GM18505 (cell line): ENCODE results near the gene TCHHL1.
A peak's percentile ranks its signal among the peaks of the same experiment; 100 is the strongest.

Experiments
- ATAC-seq: cut with Tn5 transposase; IDR thresholded peaks from one replicate; pipeline ENCODE4 v1.9.1; 2021; ENCODE audit not compliant: unreplicated experiment
- POLR2A ChIP-seq: IDR thresholded peaks from 4 replicates; pipeline ENCODE4 v1.6.1; 2011; ENCODE audit warnings: borderline replicate concordance; ENCODE audit not compliant: insufficient read depth, insufficient read length; ENCODE audit errors: extremely low read depth

TCHHL1 gene

GRCh38 chr1:152067929-152068328 is 20.9 kb downstream of the TCHHL1 start:
- no peak for TF ChIP-seq POLR2A
- ATAC-seq, result no peak

- no peak for TF ChIP-seq POLR2A
- no peak for ATAC-seq
These were observed 21.7 kb downstream of the TCHHL1 start for GRCh38 chr1:152067150-152067549.

GRCh38 chr1:152061952-152062351 is 26.9 kb downstream of the TCHHL1 start:
- no peak for ATAC-seq
- TF ChIP-seq POLR2A, result no peak

- ATAC-seq, result no peak
- no peak for TF ChIP-seq POLR2A
These were observed 35.5 kb downstream of the TCHHL1 start for GRCh38 chr1:152053375-152053774.

GRCh38 chr1:152052606-152053005 is 36.3 kb downstream of the TCHHL1 start:
- no peak for TF ChIP-seq POLR2A
- ATAC-seq, result no peak

GRCh38 chr1:152050886-152051675 is 37.8 kb downstream of the TCHHL1 start:
- no peak for TF ChIP-seq POLR2A

GRCh38 chr1:152049291-152050083 is 39.4 kb downstream of the TCHHL1 start:
- TF ChIP-seq POLR2A, result no peak
- no peak for ATAC-seq

More at GRCh38 chr1:152050886-152051675, 37.8 kb downstream of the TCHHL1 start:
- ATAC-seq, result no peak

- ATAC-seq, result peak; percentile 12
- TF ChIP-seq POLR2A, result no peak
These were observed 40.4 kb downstream of the TCHHL1 start for GRCh38 chr1:152048416-152049009.

GRCh38 chr1:152047730-152048415 is 41.0 kb downstream of the TCHHL1 start:
- ATAC-seq, result peak; percentile 92
- TF ChIP-seq POLR2A, result peak; percentile 84

- TF ChIP-seq POLR2A, result no peak
- no peak for ATAC-seq
These were observed 41.5 kb downstream of the TCHHL1 start for GRCh38 chr1:152047413-152047729.

- ATAC-seq, result no peak
- no peak for TF ChIP-seq POLR2A
These were observed 44.5 kb downstream of the TCHHL1 start for GRCh38 chr1:152044386-152044785.

- ATAC-seq, result no peak
- TF ChIP-seq POLR2A, result no peak
These were observed 45.0 kb downstream of the TCHHL1 start for GRCh38 chr1:152043870-152044269.

GRCh38 chr1:152042030-152042429 is 46.8 kb downstream of the TCHHL1 start:
- ATAC-seq, result no peak
- no peak for TF ChIP-seq POLR2A

GRCh38 chr1:152039886-152040285 is 49.0 kb downstream of the TCHHL1 start:
- TF ChIP-seq POLR2A, result no peak
- no peak for ATAC-seq

GRCh38 chr1:152039461-152039860 is 49.4 kb downstream of the TCHHL1 start:
- no peak for TF ChIP-seq POLR2A
- no peak for ATAC-seq
